Psoas muscle (tissue), 8 donors: ENCODE data around the gene ZNF296. TPM values are rescaled to one million over a fixed set of nuclear protein-coding genes. Genes with fewer than 3 reads are reported as not detected.

Source experiments
- ATAC-seq, 4 donors: fragments of 200-7000 bp; cut with Tn5 transposase; one replicate each; pipeline ENCODE4 v1.9.1; 2020; ENCODE audit warnings: moderate library complexity in 3 of 4, mild to moderate bottlenecking in 2 of 4
- DNase-seq, 2 donors: peaks; one replicate each; pipeline ENCODE4 v3.0.0-alpha.2; 2020
- H3K27ac ChIP-seq: fragments of 200-600 bp; one replicate; pipeline ENCODE4 v1.8.0; 2022
- H3K27me3 ChIP-seq, 3 donors: fragments of 200-600 bp in 1 of 3; one replicate each; pipeline versions ENCODE4 v1.6.1 to v1.8.0; 2013 to 2022; ENCODE audit warnings: low read length in 2 of 3, mild to moderate bottlenecking in 2 of 3, moderate library complexity in 1 of 3; ENCODE audit not compliant: insufficient read depth in 3 of 3
- H3K36me3 ChIP-seq, 2 donors: fragments of 200-600 bp in 1 of 2; one replicate each; pipeline versions ENCODE4 v1.6.1 to v1.8.0; 2013 to 2022; ENCODE audit warnings: low read depth in 1 of 2, mild to moderate bottlenecking in 1 of 2, moderate library complexity in 1 of 2; ENCODE audit not compliant: insufficient read depth in 1 of 2
- H3K4me1 ChIP-seq: fragments of 200-600 bp; one replicate; pipeline ENCODE4 v1.8.0; 2022
- H3K4me3 ChIP-seq: fragments of 200-600 bp; one replicate; pipeline ENCODE4 v1.8.0; 2022; ENCODE audit warnings: mild to moderate bottlenecking
- H3K9me3 ChIP-seq: fragments of 200-600 bp; one replicate; pipeline ENCODE4 v1.8.0; 2022
- WGBS, 3 donors: extraction: QIAGEN DNeasy Blood & Tissue Kit; methylation state at CpG; one replicate each; pipeline versions ENCODE4 v1.1.6 to v1.1.7; 2013; 5-methylcytosine and 5-hydroxymethylcytosine counted together
- intact Hi-C, 2 donors: fragments of 100-400 bp; cut with DNase I; formaldehyde crosslinking; loops; one replicate each; pipeline versions ENCODE4 v1.11.0 to v1.14.2; 2022
- polyA plus RNA-seq, 3 donors: library from polyadenylated mRNA; stranded (reverse); fragments of 200-250 nt; gene quantifications; one replicate each; pipeline ENCODE4 v1.2.3, GENCODE V29; 2013
- total RNA-seq, 4 donors: library from RNA; stranded (reverse); fragmentation: NEBNext Ultra II Directional in 2 of 4; extraction: Animal tissue kit (Norgen Biotek cat#: 25700) in 2 of 4; gene quantifications; one replicate each; pipeline versions ENCODE4 v1.2.1 to v1.2.4, GENCODE V29; 2021 to 2023
- TF ChIP-seq, protein P1 (sequence below): fragments of 200-600 bp; IDR thresholded peaks from one replicate; pipeline ENCODE4 v1.8.0; 2022; ENCODE audit warnings: antibody characterized with exemption
- donor health status: healthy with polysubstance abuse.
- donor health status: DM: no; HTN: no; CAD: no; lungs with moderate emphysema.
- donor health status: Bipolar disorder and iron deficiency.
- donor health status: healthy.
- donor health status: DM: yes; HTN: yes; CAD: no.
- donor health status: DM: no; HTN: no; CAD: no.
- donor health status: DM: no; HTN: no; CAD: no.
- donor health status: DM: yes; HTN: yes; CAD: no.

Gene ZNF296
- total and polyA plus RNA-seq, 7 donors: 0.22 to 0.73 (median 0.40) TPM; not detected in 1

DNA sequence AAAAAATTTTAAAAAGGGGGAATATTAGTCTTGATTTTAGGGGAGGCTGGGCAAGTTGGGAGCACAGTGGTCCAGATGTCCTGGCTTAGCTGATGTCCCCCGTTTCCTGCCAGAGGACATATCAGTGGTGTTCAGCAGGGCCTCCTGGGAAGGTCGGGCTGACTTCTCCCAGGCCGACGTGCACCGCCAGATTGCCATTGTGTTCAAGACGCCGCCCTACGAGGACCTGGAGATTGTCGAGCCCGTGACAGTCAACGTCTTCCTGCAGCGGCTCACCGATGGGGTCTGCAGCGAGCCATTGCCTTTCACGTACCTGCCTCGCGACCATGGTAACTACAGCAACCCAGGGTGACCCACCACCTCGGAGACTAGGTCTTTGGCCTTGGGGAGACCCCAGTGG lies 43.9 kb downstream of the ZNF296 start:
- no peak for ATAC-seq
- peaks cover 3 to 96% of the 10 kb centered on the region in 2 donors for H3K36me3 ChIP-seq

DNA sequence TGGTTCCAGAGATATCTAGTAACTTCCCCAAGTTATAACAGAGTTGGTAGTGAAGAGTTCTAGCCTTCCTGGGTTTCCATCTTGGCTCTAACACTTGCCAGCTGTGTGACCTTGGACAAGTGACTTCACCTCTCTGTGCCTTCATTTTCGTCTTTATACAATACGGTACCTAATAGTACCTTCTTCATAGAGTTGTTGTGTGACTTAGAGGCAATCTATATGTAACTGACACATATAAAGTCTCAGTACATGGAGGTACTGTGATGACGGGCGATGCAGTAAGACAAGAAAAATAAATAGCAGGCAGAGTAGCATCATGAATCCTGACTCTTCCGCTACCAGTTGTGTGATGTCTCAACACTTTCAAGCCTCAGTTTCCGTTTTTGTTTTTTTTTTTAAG lies 45.5 kb downstream of the ZNF296 start:
- no peak overlapping the region for H3K27ac ChIP-seq
- H3K4me3 ChIP-seq: no peak overlapping the region
- intact Hi-C loops: no loop called here
- peaks cover 3 to 95% of the 10 kb centered on the region in 2 donors for H3K36me3 ChIP-seq
- ATAC-seq (no peak), DNase-seq (no peak)
- no peaks in the 10 kb centered on the region for H3K4me1 ChIP-seq
- no peaks in the 10 kb centered on the region for H3K9me3 ChIP-seq
- TF ChIP-seq, protein P1, sequence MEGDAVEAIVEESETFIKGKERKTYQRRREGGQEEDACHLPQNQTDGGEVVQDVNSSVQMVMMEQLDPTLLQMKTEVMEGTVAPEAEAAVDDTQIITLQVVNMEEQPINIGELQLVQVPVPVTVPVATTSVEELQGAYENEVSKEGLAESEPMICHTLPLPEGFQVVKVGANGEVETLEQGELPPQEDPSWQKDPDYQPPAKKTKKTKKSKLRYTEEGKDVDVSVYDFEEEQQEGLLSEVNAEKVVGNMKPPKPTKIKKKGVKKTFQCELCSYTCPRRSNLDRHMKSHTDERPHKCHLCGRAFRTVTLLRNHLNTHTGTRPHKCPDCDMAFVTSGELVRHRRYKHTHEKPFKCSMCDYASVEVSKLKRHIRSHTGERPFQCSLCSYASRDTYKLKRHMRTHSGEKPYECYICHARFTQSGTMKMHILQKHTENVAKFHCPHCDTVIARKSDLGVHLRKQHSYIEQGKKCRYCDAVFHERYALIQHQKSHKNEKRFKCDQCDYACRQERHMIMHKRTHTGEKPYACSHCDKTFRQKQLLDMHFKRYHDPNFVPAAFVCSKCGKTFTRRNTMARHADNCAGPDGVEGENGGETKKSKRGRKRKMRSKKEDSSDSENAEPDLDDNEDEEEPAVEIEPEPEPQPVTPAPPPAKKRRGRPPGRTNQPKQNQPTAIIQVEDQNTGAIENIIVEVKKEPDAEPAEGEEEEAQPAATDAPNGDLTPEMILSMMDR: no peak
- WGBS, 3 donors: 91 to 96% (median 92%) methylated on average over 6 of the region's 6 CpGs
- no peaks in the 10 kb centered on the region for H3K27me3 ChIP-seq

More for the DNA sequence above, 43.9 kb downstream of the ZNF296 start:
- Histone ChIP-seq H3K27me3 (no peaks in the 10 kb centered on the region), H3K4me3 (no peak overlapping the region), H3K27ac (no peak overlapping the region), H3K9me3 (no peaks in the 10 kb centered on the region), H3K4me1 (no peaks in the 10 kb centered on the region)
- no peak for DNase-seq
- intact Hi-C loops: no loop called here
- TF ChIP-seq, protein P1: no peak
- WGBS, 3 donors: 85 to 88% (median 88%) methylated on average over 18 of the region's 18 CpGs

DNA sequence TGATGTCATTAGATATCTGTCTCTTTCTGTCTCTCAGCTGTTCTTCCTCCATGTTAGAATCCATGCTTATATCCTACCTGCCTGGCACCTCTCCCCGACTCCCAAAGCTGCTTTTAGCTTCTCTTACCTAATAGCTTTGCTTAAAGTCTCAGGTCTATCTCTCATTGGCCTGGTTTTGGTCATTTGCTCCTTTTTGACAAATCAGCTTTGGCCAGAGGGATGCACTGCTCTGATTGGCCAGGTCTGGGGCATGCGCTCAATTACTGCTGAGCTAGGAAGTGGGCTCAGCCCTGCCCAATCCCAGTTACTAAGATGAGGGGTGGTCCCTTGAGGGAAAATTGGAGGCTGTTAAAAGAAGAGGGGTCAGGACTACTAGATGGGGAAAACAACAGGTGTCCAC lies 48.9 kb downstream of the ZNF296 start:
- Histone ChIP-seq H3K4me1 (no peaks in the 10 kb centered on the region), H3K4me3 (no peak overlapping the region), H3K27ac (no peak overlapping the region), H3K36me3 (peaks cover 3 to 74% of the 10 kb centered on the region in 2 donors), H3K9me3 (no peaks in the 10 kb centered on the region), H3K27me3 (no peaks in the 10 kb centered on the region)
- whole genome bisulfite sequencing, 3 donors: 93 to 98% (median 94%) methylated on average over 2 of the region's 2 CpGs
- TF ChIP-seq, protein P1: no peak
- DNase-seq (no peak), ATAC-seq (no peak)
- intact Hi-C loops: no loop called here

DNA sequence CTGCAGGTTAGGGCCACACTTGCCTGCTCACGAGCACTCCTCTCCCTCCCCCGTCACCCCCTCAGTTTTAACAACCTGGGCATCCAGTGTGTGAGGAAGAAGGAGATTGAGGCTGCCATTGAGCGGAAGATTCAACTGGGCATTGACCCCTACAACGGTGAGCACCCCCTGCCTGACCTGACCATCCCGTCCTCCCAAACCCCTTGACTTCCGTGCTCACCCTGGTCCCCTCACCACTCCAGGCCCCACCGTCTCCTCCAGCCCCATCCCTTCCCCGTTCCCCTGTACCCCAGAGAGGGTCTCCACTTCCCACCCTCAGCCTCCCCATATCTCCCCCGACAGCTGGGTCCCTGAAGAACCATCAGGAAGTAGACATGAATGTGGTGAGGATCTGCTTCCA lies 51.0 kb downstream of the ZNF296 start:
- H3K27me3 ChIP-seq: no peaks in the 10 kb centered on the region
- H3K4me3 ChIP-seq: no peak overlapping the region
- TF ChIP-seq, protein P1: no peak
- no peaks in the 10 kb centered on the region for H3K4me1 ChIP-seq
- intact Hi-C loops: no loop called here
- H3K36me3 ChIP-seq: peaks cover 0 to 53% of the 10 kb centered on the region in 2 donors
- ATAC-seq (no peak), DNase-seq (no peak)
- H3K9me3 ChIP-seq: no peaks in the 10 kb centered on the region
- 91 to 96% (median 92%) methylated on average over 8 to 9 of the region's 9 CpGs for WGBS, 3 donors
- H3K27ac ChIP-seq: no peak overlapping the region

DNA sequence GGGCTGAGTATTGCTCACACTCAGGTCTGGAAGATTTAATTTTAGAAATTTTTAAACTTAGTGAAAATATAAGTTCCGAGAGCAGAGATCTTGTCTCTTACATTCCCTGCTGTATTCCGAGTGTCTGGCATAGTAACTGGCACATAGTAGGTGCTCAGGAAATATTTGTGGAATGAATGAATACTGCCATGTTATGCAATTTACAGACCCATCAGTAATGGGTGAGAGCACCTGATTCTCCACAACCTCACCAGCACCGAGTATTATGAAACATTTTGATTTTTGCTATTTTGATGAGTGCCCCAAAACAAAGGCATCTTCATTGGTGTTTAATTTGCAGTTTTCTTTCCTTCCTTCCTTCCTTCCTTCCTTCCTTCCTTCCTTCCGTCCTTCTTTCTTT lies 53.2 kb downstream of the ZNF296 start:
- intact Hi-C loops: no loop called here
- TF ChIP-seq, protein P1: no peak
- Histone ChIP-seq H3K4me1 (no peaks in the 10 kb centered on the region), H3K9me3 (no peaks in the 10 kb centered on the region), H3K27me3 (no peaks in the 10 kb centered on the region), H3K36me3 (peaks cover 0 to 36% of the 10 kb centered on the region in 2 donors), H3K27ac (no peak overlapping the region), H3K4me3 (no peak overlapping the region)
- DNase-seq (no peak), ATAC-seq (no peak)
- 81 to 88% (median 88%) methylated on average over 4 of the region's 4 CpGs for WGBS, 3 donors
